Keratinocyte (primary cell): ENCODE measurements around the gene CFAP91.

ENCODE experiments used
- EZH2 ChIP-seq: IDR thresholded peaks from one replicate; pipeline ENCODE4 v1.6.1; 2012; ENCODE audit warnings: inconsistent platforms, mild to moderate bottlenecking, low read length, moderate library complexity
- TF ChIP-seq, protein P1 (sequence below), 3 experiments: IDR thresholded peaks in 1 of 3; conservative IDR thresholded peaks in 1 of 3; optimal IDR thresholded peaks in 1 of 3; 2 replicates in 2 of 3; 3 replicates in 1 of 3; pipeline versions ENCODE3 to v1.5.1; 2011; ENCODE audit warnings: low read length in 3 of 3, mild to moderate bottlenecking in 3 of 3, moderate library complexity in 2 of 3, control low read depth in 1 of 3, inconsistent platforms in 1 of 3; ENCODE audit not compliant: insufficient read depth in 2 of 3; ENCODE audit errors: extremely low read depth in 1 of 3

DNA sequence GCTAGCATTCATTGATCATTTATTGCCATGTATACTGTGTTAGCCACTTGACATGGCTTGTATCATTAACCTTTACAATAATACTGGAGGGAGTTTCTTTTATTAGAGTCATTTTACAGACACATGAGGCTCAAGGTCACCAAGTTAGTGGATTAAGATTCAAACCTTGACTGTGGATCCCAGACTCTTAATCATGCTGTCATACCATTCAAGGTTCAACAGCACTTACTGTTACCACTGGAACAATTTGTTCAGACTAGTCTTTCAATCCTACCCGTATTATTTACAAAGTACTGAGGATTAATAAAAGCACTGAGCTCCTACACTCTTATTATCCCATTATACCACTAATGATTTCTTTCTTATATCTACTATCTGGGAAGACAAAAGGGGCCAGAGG is 26.8 kb upstream of the CFAP91 start:
- TF ChIP-seq, protein P1, sequence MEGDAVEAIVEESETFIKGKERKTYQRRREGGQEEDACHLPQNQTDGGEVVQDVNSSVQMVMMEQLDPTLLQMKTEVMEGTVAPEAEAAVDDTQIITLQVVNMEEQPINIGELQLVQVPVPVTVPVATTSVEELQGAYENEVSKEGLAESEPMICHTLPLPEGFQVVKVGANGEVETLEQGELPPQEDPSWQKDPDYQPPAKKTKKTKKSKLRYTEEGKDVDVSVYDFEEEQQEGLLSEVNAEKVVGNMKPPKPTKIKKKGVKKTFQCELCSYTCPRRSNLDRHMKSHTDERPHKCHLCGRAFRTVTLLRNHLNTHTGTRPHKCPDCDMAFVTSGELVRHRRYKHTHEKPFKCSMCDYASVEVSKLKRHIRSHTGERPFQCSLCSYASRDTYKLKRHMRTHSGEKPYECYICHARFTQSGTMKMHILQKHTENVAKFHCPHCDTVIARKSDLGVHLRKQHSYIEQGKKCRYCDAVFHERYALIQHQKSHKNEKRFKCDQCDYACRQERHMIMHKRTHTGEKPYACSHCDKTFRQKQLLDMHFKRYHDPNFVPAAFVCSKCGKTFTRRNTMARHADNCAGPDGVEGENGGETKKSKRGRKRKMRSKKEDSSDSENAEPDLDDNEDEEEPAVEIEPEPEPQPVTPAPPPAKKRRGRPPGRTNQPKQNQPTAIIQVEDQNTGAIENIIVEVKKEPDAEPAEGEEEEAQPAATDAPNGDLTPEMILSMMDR (optimal IDR thresholded peaks at IDR 0.05 in 1 of 3, IDR thresholded peaks at IDR 0.05 in 1 of 3, conservative IDR thresholded peaks at IDR 0.05 in 1 of 3; ENCODE audit: extremely low read depth in 1 of 3, insufficient read depth in 2 of 3, low read length in 3 of 3), result no peak
- no peak for TF ChIP-seq EZH2
